ENCODE measurements around the gene LHFPL2.

Gene LHFPL2

DNA sequence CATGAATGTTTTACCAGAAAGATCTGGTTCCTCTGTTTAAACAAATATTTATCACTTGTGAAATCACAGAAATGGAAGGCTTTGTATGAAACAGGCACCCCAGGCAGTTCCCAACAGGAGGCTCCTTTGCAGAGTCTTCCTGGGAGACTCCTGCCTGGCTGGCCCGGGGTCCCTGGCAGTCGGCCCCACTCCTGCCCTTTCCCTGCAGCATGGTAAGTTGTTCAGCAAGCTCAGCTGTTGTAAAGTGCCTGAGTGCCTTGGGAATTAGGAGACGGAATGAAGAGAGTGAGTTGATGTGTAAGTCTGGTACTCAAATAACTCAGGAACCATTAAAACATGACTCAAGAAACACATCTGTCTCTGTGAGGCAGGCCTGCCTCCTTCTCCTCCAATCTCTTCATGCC lies 17.5 kb upstream of the LHFPL2 start:
- no peak for DNase-seq (ENCODE audit: low read depth)

DNA sequence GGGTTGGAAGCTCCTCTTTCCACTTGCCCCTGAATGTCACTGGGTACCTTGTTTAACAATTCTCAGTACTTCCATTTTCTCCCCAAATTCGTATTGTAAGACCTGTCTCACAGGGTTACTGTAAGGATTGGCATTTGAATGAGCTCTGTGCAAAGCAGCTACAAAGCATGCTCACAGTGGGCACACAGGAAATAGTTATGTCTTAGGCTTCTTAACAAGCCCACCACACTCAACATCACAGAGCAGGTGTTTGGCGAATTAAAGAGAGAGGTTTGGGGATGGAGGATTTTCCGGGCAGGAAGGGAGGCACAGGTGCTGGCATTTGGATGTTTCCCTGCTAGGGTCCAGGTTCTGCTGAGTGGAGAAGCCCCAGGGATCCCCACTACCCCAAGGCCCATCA lies 17.0 kb upstream of the LHFPL2 start:
- no peak for DNase-seq (ENCODE audit: low read depth)

DNA sequence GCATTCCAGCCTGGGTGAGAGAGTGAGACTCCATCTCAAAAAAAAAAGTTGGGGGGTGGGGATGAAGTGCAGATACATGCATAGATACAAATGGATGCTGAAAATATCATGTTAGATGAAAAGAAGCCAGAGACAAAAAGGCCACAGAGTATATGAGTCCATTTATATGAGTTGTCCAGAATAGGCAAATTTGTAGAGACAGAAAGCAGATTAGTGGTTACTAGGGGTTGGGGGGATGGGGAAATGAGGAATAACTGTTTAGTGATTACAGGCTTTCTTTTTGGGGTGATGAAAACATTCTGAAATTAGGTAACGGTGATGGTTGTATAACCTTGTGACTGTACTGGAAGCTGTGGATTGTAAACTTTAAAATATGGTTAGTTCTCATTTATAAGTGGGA lies 13.8 kb upstream of the LHFPL2 start:
- DNase-seq (ENCODE audit: low read depth), result no peak

DNA sequence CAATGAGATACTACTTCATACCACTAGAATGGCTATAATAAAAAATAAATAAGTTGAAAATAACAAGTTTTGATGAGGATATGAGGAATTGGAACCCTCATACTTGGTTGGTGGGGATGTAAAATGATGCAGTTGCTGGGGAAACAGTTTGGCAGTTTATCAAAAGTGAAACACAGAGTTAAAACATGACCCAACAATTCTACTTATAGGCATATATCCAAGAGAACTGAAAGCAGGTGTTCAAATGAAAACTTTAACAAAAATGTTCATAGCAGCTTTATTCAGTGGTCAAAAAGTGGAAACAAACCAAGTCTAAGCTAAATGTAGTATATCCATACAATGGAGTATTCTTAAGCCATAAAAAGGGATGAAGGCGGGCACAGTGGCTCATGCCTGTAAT lies 13.1 kb upstream of the LHFPL2 start:
- DNase-seq (ENCODE audit: low read depth), result no peak

DNA sequence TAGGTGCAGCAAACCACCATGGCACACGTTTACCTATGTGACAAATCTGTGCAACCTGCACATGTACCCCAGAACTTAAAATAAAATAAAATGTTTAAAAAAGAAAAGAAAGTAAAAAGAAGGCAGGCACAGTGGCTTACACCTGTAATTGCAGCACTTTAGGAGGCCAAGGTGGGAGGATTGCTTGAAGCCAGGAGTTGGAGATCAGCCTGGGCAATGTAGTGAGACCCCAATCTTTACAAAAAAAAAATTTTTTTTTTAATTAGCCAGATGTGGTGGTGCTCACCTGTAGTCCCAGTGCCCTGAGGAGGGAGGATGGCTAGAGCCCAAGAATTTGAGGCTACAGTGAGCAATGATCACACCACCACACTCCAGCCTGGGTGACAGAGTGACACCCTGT lies 12.5 kb upstream of the LHFPL2 start:
- no peak for DNase-seq (ENCODE audit: low read depth)

DNA sequence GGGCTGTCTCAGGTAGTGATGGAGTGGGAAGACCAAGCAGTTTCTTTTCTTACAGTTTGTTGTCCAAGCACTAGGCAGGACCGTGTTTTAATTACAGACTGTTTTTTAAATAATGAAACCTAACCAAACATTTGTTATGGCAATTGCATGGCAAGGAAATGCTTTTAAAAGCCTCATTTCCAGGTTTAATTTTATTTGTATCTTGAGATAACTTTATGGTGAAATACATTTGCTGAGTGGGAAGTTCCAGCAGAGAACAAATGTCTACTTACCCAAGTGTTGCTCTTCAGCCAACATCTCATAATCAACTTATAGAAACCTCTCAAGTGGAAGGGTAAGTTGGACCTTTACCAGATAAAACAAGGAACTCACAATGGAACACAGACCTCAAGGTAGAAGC lies 11.8 kb upstream of the LHFPL2 start:
- no peak for DNase-seq (ENCODE audit: low read depth)

DNA sequence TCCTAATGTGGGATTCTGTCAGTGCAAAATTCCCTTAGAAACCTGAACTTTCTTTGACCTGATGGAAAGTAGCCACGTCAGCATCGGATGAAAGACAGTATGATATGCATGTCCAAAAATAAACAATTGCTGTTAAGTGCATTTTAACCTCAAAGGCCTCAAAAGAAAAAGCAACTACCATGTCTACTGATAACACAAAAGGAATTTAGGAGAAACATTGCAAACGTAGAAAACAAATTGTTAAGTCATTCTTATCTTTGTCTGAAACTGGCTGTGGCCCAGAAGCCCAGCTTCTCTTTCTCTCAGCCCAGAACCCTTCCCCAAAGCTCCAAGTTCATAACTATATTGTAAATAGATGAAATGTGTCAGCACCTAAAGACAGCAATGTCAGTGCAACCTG lies 11.1 kb upstream of the LHFPL2 start:
- no peak for DNase-seq (ENCODE audit: low read depth)

DNA sequence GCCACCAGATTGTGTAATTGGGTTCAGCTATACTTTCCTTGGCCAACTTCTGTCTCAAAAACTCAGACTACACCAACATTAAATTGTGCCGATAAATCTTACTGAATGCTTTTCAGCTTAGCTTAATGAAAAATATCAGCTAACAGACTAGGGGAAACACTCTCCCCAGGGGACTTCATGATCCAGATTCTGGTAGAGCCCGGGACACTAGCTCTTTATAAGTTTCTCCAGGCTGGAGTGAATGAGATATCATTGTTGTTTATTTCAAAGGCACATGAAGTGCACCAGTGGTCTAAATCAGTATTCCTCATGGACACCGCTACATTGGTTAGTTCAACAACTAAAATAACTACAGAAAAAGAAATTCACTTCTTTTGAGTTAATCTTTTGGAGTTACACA lies 10.5 kb upstream of the LHFPL2 start:
- no peak for DNase-seq (ENCODE audit: low read depth)

DNA sequence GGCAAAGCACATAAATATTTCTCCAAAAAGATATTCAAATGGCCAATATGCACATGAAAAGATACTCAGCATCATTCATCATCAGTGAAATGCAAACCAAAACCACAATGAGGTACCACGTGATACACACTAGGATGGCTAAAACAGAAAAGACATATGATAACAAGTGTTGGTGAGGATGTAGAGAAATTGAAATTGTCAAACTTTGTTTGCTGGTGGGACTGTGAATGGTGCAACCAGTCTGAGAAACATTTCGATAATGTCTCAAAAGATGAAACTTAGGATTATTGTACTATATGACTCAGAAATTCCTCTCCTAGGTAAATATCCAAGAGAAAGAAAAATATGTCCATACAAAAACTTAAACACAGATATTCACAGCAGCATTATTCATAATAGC lies 8.6 kb upstream of the LHFPL2 start:
- DNase-seq (ENCODE audit: low read depth), result no peak

DNA sequence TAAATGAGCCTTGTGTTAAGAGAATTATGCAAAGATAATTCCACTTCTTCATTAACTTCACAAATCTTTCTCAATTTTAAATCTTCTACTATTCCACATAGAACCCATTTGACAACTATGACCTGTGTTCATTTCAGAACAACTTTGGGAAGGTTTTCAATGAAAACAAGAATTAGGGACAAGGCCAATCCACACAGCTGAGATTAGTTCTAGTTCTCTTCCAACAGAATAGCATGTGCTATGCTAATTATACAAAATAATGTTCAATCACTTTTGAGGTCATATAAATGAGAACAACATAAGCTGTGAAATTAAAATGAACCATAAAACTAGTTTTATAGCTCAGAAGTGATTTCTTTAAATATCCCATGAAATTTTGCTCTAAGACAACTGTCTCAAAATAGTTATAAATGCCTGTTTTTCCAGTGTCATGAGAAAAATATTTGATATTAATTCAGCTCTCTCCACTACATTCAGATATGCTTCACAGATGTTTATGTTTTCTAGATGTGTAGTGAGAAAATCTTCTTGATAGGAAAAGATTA lies 7.2 kb upstream of the LHFPL2 start:
- DNase-seq (ENCODE audit: low read depth), result no peak

DNA sequence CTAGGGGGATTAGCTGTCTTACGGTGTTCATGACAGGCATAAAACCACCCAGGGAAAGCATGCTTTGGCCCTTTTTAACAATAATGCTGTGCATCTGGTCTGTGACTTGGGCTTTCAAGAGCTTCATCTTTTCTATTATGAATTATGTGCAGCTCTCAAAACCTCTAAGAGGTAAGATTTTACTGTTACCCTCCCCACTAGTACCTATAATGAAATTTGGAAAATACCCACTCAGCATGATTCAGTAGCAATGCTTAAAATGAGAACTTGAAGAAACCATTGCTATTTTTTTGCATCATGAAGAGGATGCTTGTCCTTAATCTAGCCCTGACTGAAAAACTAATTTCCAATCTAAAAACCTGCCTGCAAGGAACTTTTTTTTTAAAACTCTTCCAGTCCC lies 5.8 kb upstream of the LHFPL2 start:
- no peak for DNase-seq (ENCODE audit: low read depth)

DNA sequence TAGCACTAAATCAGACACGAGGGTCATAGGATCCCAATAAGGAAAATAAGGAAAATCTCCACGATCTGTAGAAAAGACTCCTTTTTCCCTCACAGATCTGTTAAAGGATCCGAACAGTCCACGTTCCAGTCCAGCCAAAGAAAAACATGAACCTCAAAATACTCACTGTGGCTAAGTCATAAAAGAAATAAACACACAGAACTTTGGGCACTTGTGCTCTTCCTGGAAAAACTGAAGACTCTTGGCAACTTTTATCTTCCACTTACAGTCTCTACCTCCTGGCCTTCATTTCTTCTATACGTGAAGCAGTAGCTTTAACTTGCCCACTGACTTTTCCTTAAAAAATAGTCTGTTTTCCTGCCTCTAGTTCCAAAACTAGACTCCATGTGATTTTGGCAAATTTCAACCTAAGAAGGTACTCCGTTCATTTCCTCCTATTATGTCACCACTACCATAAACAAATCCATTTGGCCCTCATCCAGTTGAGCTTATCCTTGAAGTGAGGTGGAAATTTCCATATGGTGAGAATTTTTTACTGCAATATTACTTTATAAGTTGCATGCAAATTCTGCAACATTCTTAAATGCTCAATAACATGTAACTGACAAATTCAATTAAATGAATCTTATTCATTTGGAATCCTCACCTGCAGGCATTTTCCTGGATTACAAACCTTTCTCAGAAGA lies 5.3 kb upstream of the LHFPL2 start:
- no peak for DNase-seq (ENCODE audit: low read depth)

DNA sequence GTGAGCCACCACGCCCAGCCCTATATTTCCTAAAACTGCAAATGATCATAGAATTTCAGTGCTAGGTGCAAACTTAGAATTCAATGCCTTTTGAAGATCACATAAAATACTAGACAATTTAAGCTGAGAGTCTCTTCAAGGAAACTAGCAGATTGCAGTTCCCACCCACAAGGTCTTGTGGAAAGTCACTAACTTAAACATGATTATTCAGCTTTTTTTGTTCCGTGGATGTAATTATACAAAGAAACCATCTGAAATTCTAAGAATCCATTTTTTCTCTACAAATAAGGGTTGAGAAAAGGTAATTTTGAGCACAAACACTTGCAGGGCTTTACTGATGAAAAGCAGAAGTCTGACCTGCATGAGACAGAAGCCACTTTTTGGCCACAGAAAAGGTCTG lies 4.5 kb upstream of the LHFPL2 start:
- no peak for DNase-seq (ENCODE audit: low read depth)

DNA sequence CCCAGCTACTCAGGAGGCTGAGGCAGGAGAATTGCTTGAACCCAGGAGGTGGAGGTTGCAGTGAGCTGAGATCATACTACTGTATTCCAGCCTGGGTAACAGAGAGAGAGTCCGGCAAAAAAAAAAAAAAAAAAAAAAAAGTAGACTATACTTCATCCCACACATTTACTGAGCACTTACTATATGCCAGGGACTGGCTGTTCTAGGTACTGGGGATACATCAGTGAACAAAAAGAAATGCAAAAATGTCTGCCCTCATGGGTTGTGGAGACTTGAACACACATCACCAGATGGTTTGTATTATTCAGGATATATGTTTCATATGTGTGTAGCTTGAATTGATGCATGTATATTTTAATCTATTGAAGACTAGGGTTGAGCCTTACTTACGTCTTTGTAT lies 2.9 kb upstream of the LHFPL2 start:
- DNase-seq (ENCODE audit: low read depth), result no peak

DNA sequence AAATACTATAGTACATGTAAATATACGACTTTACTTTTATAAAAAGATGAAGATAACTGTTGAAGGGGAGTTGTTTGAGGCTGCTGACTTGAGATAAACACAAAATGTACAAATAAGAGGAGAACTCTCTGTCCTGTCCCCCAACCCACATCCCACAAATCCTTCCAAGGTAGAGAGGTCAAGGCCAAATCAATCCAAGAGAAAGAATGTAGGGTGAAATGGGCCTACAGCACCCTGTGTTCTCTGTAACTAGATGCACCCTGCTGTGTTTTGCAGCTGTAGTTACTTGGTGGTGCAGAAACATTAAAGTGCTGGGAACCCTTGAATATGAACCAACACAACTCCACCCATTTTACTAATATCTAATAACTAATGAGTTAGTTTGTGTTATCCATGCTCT lies 2.0 kb upstream of the LHFPL2 start:
- DNase-seq (ENCODE audit: low read depth), result no peak

DNA sequence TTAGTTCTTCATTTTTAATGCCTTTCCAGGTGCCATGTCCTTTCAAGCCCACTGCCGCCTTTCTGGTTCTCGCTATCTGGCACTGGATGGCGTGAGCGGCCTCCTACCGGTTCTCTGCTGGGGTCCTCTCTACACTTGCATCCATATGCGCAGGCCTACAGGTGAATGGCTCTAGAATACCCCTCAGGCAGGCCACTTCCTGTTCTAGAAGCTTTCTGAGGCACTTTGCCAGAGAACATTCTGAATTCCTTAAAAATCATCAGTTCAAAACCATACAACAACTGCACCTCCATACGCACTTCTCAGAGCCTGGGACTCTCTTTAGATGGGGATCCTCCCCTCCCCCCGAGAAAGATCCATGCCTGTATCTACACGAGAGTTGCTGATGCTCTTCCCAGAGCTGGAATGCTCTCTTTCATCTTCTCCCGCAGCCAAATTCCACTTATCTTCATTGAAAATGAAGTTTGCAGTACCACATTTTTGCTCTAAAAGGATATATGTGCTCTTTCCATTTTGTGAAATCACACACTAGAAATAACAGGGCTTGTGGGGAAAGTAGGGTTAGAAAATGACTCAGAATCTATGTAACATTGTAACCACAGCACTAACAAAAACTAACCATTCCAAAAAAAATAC lies 1.4 kb upstream of the LHFPL2 start:
- no peak for DNase-seq (ENCODE audit: low read depth)

DNA sequence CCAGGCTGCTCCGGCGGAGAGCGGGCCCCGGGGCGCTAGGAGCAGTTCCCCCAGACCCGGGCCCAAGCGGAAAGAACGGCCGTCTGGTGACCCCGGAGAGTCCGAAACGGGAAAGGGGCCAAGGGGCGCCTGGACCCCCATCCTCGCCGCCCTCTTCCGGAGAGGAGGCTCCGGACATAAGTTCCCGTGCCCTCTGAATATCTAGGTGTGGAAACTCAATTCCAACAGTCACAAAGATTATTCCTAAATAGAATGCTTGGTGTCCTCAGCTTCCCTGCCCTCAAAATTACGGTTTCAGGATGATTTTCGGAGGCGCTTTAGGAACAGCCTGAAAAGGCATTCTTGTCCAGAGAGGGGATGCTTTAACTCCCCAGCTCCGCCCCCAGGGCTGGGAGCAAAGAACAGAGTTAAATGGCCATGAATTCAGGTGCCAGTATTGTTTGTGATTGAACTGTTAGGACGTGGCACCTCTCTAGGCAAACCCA lies 681 bp upstream of the LHFPL2 start:
- DNase-seq (ENCODE audit: low read depth), result no peak

DNA sequence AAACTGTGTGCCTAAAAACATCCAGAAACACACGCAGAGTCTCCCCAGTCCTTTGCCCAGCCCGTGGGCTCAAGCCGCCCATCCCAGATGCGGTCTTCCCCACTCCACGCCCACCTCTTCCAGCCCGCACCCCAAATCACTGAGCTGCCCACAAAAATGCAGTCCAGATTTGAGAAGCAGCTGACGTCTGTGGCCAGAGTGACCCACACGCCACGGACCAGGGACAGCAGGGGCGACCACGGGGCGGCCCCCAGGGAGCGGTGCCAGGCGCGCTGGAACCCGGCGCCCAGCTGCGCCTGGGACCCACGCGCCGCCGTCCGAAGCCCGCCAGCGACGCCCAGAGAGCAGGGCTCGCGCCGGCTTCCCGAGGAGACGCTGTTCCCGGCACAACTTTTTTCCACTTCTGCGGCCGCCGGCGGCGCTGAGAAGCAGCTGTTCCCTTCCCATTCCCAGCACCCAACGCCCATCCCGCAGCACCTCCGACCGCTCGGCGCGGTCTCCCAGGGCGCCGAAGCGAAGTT lies 674 bp downstream of the LHFPL2 start:
- no peak for DNase-seq (ENCODE audit: low read depth)

DNA sequence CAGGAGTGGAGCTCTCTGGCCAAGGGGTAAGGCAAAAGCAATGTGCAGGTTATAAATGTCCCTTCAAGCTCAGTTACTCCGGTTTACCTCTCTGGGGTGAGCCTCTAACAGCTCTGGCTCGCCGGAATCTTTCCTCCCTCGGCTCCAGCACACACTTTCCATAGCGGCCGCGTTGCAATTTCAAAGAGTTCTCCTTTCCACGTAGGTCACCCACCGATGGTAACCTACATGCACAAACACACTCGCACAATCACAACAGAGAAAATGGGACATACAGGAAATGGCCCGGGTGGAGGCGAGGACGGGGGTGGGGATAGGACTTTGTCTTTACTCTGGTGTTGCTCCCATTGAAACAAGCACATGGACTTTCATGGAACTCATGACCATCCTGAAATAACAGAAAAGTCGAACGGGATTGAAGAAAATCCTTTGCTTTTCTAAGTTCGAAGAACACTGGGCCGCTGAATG lies 1.2 kb downstream of the LHFPL2 start:
- no peak for DNase-seq (ENCODE audit: low read depth)

DNA sequence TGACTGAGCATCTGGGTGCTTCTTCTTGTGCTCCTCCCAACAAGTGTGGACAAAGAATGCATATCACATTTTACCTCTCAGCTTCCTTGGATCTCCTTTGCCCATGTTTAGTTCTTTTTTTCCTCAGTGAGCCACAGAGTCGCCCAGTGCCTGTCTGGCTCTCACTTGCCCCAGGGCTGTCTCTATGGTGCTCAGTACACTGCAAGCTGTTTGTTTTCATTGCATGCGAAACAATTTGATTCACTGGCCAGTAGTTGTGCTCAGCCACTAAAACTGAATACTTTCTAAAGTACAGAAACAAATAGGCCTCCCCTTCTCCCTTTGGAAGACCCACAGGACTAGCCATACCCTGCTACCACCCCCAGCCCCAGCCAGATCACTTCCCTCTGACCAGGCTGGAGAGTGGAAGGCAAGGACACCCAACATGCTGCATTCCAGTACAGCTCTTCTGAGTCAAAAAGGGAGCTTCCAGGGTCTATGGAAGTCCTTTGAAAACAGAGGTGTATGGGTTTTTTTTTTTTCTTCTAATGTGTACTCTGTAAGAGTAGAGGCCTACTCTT lies 3.8 kb downstream of the LHFPL2 start:
- DNase-seq (ENCODE audit: low read depth), result no peak

DNA sequence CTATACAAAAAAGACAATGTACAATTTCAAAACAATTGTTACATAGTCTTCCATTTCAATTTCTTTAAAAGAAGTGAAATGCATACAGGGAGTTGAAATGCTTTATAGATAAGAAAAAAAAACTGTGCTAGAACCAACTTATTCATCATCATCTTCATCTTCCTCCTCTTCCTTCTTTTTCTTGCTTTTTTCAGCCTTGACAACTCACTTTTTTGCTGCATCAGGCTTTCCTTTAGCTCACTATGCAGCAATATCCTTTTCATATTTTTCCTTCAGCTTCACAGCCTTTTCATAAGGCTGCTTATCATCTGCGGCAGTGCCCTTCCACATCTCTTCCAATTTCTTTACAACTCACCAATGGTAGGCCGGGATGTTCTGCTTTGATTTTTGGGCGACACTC lies 4.4 kb downstream of the LHFPL2 start:
- DNase-seq (ENCODE audit: low read depth), result no peak

DNA sequence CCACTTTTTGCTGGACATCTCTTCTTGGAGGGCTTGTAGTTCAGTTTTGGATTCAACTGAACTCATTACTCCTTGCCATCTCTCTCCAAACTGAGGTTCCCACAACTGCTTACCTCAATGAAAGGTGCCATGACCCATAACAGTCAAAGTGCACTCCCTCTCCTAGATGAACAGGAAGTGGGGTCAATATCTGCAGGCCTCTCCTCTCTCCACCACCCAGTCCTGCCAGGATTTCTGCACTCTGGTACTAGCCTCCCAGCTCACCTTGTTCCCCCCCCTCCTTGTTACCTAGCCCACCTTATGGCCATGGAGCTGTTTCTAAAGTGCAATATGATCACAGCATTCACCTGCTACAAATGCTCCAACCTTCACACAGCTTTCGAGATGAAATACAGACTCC lies 5.9 kb downstream of the LHFPL2 start:
- DNase-seq (ENCODE audit: low read depth), result no peak

Data from stimulated activated CD8-positive, alpha-beta memory T cell treated with anti-CD3 and anti-CD28 coated beads, Interleukin-4, amount 100 ng/mL, for 24 hours (primary cell).